NCI-H1092 treated with DMSO at 0.1 percent for 48 hours (cell line): ENCODE measurements around the gene OR9A2.
A peak's percentile ranks its signal among the peaks of the same experiment; 100 is the strongest.

Experiments
- DNase-seq: peaks from one replicate; lab custom pipeline; 2025; lab: John Stamatoyannopoulos, UW

Gene OR9A2, protein sequence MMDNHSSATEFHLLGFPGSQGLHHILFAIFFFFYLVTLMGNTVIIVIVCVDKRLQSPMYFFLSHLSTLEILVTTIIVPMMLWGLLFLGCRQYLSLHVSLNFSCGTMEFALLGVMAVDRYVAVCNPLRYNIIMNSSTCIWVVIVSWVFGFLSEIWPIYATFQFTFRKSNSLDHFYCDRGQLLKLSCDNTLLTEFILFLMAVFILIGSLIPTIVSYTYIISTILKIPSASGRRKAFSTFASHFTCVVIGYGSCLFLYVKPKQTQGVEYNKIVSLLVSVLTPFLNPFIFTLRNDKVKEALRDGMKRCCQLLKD

DNA sequence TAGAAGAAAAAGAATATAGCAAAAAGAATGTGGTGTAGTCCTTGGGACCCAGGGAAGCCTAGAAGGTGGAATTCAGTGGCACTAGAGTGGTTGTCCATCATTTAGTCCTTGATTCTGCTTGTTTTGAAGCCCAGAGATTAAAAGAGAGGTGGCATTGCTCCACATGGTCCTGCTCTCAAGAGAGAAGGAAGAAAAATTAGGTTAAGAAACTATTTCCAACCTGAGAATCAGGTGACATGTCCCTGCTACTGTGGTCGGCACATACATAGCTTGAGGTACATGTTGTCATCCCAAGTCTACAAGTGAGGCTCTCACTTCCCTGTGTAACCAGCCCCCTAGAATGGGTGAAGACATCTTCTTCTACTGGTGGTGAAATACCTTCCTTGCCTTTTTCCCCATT lies at the start of gene OR9A2:
Gene OR9A2, minus strand, starts transcription at position 101 of the 400 bp plus-strand sequence. Its CDS starts 0 bp downstream, at position 101.
- DNase-seq = no peak

DNA sequence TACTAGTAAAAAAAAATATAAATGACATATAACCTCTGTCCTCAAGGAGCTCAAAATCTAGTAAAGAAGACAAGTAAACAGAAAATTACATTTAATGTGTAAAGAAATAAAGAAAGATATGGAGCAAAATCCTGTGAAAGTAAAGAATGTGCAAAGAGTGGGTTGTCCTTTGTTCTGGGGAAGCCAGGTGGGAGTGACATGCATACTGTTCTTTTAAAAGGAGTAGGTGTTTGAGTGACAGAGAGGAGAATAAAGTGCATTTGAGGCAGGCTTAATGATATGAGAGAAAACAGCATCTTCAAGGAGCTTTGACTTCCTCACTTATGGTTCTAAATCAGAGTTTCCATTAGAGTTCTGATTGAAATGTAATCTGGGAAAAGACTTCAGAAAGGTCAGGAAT lies 47.2 kb upstream of the OR9A2 start:
- no peak for DNase-seq

DNA sequence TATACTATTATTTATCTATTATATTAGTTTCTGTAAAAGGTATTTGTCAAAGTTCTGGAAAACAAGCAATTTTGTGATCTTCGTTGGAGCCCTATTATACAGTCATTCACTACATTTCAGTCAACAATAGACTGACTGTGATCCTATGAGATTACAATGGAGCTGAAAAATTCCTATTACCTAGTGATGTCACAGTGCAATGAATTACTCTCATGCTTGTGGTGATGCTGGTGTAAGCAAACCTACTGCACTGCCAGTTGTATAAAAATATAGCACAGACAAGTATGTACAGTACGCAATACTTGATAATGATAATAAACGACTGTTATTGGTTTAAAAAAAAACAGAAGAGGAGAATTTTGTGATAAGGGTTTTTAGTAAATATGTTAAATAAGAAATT lies 46.6 kb upstream of the OR9A2 start:
- no peak for DNase-seq

DNA sequence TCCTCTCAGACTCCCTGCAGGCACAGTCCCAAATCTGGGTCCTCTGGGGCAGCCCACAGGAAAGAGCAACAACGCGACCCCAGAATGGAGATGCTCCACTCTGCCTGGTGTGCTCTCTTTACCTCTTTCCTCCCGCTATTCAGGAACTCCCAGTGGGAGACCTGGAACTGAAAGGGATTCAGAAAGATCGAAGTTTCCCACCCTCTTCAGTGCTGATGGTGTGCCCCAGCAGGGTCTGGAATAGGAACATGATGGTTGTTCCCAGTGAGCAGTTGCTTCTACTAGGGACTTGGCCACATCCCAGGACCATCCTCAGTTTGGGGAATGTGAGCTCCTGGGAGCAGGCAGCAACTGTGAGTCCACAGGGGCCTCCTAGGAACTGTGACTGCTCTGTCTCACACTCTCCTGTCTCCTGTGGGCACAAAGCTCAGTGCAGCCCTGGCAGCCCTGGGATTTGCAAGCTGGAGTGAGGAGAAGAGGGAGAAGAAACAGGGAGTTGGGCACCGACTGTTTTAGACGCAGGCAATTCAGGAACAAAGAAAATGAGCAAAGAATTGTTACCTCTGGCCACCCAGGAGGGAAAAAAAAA lies 43.1 kb upstream of the OR9A2 start:
- DNase-seq = no peak

DNA sequence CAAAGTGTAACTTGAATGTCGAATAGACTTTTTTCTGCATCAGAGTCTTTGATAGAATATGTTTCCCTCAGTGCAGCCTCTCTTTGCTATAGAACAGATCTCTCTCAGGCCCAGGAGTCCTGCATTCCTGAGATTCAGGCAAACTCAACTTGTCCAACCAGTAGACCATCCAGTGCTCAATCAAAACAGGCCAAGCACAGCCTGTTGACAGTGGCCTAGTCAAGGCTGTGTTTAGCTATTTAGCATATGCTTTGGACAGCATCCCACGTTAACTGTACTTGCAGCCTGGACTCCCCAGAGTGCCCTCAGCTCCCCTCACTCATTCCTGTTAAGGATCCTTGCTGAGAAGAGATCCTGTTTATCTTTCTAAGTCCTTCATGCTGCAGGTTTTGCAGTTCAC lies 41.5 kb upstream of the OR9A2 start:
- no peak for DNase-seq

DNA sequence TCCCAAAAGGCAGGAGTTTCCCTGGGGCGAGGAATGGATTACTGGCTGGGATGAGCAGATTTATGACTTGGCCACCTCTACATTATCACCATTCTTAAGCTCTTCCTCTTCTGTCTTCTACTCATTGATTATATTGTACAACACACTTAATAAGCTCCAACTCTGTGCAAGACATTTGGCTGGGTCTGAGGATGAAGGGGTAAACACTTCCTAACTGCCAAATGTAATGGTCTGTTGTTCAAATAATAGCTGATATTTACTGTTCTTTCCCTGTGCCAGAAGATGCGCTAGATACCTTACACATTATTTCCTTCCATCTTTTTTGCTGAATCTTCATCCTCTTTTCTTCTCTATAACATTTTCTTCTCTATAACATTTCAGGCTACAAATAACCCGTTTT lies 36.8 kb upstream of the OR9A2 start:
- no peak for DNase-seq

DNA sequence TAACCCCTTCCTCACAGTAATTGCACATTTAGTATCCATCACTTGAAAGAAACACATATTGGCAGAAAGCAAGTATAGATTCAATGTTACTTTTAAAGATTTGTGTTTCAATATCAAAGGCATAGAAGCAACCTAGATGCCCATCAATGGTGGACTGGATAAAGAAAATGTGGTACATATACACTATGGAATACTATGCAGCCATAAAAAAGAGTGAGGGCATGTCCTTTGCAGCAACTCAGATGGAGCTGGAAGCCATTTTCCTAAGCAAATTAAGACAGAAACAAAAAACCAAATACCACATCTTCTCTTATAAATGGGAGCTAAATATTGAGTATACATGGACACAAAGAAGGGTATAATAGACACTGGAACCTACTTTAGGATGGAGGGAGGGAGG lies 28.8 kb upstream of the OR9A2 start:
- DNase-seq = no peak

DNA sequence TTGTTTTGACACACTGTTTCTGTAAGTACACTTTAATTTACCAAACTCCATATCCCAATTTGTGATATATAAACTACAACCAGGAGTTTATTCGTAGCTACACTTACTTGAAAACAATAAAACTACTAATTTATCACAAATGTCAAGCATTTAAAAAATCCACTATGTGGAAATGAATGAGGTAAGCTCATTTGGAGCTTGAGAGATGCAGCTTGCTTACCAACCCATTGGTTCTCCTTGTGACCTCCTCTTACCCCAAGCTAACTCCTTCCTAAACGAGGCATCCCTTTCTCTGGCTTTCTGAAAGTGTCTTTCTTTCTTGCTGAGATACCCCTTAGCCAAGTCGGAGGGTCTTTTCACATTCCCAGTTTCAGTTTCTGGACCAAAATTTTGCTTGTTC lies 27.7 kb upstream of the OR9A2 start:
- DNase-seq = no peak

DNA sequence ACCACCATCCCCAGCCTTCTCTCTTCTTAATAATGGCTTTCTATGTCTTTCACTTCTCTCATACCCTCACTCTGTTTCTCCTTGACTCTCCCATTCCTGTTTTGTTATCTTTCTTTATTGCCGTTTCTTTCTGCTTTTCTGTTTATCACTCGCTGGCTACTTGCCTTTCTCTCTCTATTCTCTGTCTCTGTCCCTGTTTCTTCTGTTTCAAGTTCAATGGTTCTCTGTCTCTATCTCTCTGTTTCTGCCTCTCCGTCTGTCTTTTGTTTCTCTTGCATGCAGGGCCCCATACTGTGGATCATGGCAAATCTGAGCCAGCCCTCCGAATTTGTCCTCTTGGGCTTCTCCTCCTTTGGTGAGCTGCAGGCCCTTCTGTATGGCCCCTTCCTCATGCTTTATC lies 25.1 kb upstream of the OR9A2 start, which contains the start of gene OR6V1:
Gene OR6V1, plus strand, starts transcription at position 301 of the 400 bp plus-strand sequence. Its CDS starts 0 bp downstream, at position 301.
- no peak for DNase-seq

DNA sequence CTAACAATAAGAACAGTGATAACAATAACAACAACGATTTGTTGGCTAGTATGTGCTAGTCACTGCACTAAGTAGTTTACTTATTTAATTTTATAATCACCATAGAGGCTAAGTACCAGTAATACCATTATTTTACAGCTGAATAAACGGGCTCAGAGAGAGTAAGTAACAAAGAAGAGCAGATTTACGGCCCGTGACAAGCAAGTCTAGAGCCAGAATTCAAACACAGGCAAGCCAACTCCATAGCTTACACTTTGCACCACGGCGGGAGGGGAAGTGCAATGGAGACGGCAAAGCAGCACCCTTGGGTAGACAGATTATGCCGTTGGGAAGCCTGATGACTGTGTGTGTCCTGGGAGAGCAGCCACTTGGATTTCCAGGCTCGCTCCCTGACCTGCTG lies 24.0 kb upstream of the OR9A2 start:
- DNase-seq = peak; percentile 39

DNA sequence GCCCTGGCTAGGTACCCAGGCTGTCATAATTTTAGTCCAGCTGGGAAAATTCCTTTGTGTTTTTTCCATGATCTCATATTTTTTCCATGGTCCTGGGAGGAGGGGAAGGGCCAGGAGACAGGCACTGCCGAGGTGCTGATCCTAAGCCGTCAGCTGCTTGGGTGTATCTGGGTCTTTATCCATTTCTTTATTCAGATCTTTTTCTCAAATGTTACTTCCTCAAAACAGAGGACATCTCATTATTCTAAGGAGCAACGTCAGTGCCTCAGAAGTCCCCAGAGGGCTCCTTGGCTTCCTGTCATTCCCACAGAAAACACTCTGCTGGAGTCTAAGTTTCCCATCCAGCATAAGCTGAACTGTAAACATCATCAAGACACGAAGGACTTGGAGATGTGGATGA lies 22.4 kb upstream of the OR9A2 start:
- no peak for DNase-seq

DNA sequence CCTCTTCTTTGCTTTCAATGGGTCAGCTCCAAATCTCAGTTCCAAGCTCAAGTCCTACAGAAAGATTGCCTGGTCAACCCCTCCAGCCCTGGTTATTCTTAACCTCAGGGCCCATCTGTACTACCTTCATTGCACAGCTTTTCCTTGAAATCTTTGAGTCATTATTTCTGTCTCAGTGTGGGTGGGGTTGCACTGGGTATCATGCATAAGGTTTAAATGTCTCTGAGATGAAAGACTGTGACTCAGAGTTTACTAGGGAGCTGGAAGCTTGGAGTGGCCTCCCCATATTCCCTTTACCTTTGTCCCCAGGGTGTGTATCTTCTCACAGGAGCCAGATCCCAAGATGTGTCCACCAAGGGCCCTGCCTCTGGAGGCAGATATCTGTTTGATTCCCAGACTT lies 21.9 kb upstream of the OR9A2 start:
- DNase-seq = no peak

DNA sequence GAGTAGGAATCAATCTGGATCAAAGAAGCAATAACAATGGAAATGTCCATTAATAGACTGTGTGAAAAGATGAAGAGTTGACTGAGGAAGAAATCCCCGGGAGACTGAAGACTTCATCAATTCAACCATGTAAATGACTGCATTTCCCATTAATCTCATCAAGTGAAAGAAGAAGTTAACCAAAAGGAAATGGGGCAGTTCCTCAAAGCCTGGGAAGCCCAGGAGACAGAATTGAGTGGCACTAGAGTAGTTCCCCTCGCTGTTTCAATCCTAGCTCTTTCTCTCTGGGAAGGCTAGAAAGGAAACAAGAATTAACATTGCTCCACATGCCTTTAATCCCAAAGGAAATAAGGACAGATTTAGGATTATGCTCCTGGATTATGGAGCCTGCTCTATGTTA lies 20.4 kb upstream of the OR9A2 start:
- DNase-seq = no peak

DNA sequence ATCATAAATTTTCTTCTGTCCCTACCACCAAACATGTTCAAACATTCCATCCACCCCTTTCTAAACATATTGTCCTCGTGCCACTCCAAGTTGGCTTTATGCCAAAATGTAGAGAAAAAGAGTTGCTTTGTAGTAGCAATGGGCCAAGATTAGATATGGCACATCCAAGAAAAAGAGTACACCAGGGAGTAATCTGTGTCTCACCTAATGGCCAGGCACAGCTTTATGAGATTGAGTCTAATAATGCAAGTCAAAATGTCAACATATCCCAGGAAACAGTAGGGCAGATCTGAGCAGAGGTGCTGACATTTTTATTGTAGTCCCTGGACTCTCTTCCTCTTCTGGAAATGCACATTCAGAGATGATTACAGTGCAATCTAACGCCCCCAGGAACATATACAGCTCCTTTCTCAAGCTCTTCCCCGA lies 19.5 kb upstream of the OR9A2 start:
- no peak for DNase-seq

DNA sequence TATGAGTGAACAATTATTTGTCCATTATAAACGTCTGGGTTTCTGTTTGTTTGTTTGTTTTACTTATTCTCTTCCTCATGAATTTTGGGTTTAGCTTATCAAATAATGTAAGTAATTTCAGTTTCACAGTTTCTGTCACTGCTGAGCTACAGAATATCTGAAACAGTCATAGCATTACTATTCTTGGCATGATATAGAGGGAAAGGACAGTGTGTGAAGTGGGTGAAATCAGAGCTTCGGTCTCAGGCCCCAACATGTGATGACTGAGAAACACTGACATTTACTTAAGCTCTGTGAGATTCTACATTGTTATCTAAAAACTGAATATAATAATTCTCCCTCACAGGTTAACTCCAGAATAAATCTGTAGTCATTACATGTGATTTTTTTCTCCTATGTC lies 16.5 kb upstream of the OR9A2 start:
- no peak for DNase-seq

DNA sequence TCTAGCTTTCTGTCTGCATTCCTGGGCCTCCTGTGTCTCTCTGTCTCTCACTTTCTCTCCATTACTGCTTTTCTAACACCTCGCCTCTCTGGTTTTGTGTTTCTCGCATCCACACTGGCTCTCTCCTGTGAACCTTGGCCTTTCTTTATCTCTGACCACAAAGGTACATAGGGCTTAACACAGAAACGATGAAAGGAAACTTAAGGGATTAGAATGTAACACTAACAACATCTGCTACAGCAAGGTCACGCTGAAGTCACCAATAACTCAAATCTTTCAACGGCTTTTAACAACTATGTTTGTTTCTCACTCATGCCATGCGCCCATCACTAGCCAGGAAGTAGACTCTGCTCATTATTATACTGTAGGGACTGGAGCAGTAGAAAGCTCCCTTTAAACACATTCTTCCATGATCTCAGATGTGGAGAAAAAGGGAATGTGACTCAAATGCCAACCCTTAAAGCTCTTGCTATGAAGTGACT lies 15.9 kb upstream of the OR9A2 start:
- DNase-seq = no peak

DNA sequence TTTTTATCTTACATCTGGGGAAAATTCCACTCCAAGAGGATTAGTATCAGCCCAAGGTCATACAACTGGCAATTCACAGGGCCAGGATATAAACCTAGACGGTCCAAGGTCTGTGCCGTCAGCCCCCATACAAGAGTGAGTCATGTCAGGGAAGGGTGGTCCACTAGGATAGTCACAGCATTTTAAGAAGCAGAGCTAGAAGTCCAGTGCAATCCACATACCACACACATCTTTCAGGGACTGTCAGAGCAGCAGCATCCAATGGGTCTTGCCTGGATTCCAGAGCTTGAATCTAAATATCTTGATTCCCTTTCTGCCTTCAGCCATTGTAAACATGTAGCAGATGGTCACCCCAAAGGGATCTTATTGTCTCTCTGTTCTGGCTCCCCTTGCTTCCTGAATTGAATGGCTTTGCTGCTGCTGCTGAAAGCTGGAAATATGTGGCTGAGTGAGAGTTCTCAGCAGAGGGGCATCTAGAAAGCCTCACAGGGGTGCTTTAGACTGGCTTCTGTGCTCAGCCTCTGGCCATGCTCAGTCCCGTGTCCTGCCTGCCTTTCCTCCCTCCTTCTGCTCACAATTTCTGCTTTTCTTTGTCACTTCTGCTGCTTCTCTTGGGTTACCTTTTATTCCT lies 15.3 kb upstream of the OR9A2 start:
- no peak for DNase-seq

DNA sequence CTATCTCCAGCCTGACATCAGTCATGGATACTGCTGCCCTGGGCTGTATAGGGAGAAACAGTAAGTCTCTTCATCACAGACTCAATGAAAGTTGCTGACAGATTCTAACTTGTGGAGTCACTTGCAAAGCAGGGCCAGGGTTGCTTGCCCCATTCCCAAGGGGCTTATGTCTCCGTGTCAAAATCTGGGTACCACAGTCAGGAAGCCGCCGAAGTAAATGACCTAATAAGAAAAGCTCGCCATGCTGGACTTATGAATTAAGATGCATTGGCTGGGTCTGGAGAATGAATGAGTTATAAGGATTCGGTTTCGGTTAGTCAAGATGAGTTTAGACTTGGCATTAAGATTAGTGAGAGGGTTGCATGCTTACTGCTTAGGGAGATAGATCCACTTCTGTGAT lies 14.4 kb upstream of the OR9A2 start:
- DNase-seq = no peak

DNA sequence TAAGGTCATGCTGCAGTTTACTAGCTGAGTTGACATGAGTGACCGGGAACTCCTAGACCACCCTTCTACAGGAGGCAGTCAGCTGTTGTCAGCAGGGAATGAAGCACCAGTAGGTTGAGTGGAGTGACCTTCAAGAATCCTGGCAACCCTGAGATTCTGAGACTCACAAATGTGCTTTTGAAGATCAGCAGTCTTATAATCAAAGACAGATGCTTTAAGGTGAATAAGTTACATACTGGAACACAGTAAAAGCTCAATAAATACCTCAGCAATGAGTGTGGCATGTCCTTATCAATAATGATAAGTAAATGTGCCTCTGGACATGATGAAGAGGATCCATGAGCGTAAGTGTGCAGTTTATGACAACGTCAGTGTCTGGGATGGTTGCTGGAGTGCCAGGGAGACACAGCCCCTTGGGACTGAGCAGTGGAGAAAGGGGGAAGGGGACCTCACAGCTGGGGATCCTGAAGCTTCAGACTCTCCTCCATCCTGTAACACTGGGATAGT lies 13.3 kb upstream of the OR9A2 start:
- DNase-seq = no peak

DNA sequence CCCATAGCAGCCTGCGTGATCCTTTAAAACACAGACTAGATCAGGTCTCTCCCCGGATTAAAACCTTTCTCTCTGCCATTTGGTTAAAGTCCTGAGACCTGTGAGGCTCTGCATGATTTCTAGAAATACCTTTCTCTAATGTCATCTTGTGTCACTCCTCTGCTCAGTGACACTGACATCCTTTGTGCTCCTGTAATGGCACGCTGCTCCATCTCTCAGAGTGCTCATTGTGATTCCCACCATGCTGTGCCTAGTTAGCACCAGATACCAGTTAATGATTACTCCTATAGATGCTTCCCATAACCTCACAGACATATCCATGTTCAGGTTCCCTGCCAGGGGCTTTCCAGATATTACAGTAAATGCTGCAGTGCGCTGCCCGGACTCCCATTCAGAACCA lies 11.7 kb upstream of the OR9A2 start:
- no peak for DNase-seq

DNA sequence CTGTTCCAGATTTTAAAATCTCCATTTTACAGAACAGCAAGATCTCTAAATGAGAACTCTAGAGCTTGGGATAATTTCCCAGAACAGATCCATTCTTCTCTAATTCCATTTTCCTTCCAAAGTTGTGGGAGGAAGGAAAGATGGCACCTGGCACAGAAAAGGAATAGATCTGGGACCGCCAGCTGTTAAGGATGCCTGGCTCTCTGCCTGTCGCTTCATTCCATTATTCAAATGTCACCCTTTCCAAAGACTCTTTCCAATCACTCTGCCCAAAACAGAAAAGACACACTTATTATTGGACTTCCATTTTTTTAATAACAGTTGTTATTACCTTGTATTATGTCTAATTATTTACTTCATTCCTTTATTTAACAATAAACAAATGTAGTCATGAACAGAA lies 751 bp upstream of the OR9A2 start:
- no peak for DNase-seq

DNA sequence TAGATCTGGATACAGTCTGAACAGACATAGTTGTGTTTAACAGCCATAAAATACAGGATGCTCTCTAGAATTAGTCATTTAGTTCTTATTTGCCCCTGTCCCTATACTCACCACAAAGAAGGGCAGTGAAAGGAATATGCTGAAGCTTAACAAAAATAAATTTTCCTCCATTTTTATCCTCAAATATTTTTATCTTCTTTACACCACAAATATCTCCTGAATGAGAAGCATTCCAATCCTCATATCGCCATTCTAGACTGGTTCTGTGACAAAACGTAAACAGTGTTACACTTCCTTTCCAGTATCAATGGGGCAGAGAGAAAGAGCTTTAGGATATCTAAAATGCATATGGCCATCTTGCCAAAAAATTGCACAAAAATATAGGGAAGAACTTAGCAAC lies 1.6 kb downstream of the OR9A2 start:
- DNase-seq = no peak

DNA sequence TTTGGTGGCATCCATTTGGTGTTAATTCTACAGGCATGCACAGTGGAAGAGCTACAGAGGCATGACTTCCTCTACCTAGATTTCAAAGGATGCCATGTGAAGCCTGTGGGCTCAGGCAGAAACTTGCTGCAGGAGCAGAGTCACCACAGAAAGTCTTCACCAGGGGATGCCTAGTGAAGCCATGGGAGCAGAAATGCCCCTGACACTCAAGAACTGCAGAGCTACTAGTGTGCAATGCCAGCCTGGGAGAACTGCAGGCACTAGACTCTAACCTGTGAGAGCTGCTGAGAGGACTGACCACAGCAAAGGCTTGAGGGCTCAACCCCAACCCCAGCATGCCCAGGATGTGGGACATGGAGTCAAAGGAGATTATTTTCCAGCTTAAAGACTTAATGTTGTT lies 3.9 kb downstream of the OR9A2 start:
- no peak for DNase-seq
